GM12873 (cell line): ENCODE results near the gene CMIP.

Experiments
- TF ChIP-seq, protein P1 (sequence below): IDR thresholded peaks from 2 replicates; pipeline ENCODE4 v1.5.1; 2012; ENCODE audit warnings: low read depth, mild to moderate bottlenecking, moderate library complexity, low read length, control low read depth; ENCODE audit not compliant: insufficient read depth; ENCODE audit errors: missing control alignments

The CMIP gene

DNA sequence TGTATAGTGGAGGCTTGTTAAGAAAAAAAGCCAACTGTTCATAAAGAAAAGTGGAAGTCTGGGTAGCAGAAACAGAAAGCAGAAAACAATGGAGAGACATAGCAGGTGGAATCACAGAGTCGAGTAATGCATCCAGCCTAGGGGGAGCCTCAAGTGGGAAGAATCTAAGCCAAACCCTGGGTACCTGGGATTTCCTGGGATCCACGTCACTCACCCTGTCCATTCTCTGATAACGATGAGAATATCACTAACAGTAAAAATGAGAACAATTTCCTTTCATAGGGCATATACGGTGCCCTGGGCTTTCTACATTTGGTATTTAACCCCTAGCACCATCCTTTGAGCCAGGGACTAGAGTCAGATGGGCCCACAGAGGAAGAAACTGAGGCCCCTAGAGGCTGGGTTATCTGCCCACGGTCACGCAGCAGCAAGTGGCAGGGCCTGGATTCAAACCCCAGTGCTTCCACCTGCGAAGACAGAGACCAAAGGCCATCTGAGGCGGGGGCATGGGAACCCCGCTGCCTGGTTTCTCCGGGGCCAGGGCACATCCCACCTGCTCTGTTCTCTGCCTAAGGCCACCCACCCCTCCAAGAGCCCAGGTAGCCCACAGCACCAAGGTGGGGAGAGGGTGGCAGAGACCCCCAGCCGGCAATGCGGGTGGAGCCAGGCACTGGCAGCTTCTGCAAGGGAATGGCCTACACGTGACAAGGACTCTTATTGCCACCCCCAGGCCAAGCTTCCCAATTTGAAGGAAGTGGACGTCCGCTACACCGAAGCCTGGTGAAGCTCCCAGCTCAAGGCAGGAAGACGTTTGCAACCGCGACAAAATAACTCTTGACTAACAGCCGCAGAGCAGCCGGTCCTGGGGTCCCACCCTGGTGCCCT is 264.6 kb downstream of the CMIP start:
- TF ChIP-seq, protein P1, sequence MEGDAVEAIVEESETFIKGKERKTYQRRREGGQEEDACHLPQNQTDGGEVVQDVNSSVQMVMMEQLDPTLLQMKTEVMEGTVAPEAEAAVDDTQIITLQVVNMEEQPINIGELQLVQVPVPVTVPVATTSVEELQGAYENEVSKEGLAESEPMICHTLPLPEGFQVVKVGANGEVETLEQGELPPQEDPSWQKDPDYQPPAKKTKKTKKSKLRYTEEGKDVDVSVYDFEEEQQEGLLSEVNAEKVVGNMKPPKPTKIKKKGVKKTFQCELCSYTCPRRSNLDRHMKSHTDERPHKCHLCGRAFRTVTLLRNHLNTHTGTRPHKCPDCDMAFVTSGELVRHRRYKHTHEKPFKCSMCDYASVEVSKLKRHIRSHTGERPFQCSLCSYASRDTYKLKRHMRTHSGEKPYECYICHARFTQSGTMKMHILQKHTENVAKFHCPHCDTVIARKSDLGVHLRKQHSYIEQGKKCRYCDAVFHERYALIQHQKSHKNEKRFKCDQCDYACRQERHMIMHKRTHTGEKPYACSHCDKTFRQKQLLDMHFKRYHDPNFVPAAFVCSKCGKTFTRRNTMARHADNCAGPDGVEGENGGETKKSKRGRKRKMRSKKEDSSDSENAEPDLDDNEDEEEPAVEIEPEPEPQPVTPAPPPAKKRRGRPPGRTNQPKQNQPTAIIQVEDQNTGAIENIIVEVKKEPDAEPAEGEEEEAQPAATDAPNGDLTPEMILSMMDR, result no peak

DNA sequence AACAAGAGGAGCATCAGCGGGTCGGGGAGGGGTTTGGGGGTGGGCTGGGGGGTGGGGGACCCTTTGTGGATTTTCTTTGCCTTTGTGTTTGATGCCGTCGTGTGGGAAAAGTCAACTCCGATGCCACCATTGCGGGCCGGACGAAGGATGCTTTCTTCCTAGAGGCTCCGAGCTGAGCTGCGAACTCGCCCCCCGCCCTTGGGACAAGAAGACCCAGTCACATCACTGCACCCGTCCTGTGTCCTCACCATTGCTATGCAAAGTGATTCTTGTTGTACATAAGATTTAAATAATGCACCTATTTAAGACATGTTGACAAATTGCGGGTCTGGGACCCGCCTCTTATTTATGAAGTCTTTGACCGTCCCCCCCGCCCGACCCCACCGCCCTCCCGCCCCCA is 265.4 kb downstream of the CMIP start:
- TF ChIP-seq, protein P1, result no peak

DNA sequence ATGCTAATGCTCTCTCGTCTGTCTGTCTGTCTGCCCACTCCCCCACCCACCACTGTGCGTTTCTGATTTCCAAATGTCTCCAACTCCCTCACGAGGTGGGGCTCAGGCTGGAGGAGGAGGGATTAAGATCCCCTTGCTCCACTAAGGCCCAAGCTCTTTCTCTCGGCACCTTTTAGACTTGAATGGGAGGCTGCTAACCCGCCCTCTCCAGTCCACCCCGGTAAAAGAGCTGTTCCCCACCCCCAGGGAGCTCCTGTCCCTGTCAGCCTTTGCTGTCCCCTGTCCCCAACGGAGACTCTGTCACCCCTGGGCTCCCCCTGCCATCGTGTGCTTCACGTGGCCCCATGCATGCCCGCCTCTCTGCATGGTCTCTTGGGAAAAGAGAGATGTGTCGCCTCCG is 266.0 kb downstream of the CMIP start:
- TF ChIP-seq, protein P1, result no peak

DNA sequence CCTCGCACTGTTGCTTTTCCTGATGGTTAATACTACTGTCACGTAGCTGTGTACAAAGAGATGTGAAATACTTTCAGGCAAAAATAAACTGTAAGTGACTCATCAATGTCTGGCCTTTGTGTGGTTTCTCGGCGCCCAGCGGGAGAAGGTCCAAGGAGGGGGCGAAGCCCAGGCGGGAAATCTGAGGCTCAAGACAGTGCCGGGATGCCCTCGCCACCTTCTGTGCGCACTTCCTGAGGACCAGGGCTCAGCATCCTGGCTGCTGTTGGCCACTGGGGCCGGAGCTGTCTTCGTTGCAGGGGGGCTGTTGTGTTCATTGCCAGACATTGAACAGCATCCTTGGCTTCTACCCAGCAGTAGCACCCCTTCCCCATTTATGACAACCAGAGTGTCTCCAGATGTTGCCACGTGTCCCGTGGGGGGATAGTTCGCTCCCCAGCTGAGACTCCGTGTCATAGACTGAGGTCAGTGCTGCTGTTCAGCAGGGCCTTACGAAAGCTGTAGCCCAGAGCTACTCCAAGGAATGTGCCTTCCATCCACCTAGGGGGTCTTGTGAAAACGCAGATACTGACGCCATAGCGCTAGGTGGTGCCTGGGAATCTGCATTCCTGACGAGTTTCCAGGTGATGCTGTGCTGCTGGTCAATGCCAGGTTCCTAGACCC is 267.2 kb downstream of the CMIP start:
- TF ChIP-seq, protein P1, result no peak

DNA sequence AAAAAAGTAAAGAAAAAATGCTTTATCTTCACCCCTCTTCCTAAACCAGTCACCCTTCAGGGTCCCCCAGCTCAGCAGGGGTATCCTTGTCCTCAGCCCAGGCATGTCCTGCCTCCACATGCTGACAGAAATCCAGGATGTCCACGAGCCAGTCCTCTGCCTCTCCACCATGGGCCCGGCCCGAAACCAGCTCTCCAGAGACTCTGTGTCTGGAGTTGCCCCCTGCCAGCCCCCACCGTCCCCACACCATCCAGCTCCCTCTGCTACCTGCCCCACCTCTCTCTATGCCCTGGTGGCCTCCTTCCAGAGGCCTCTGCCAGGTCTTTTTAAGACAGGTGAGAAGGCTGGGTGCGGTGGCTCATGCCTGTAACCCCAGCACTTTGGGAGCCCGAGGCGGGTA is 268.1 kb downstream of the CMIP start:
- TF ChIP-seq, protein P1, result no peak

DNA sequence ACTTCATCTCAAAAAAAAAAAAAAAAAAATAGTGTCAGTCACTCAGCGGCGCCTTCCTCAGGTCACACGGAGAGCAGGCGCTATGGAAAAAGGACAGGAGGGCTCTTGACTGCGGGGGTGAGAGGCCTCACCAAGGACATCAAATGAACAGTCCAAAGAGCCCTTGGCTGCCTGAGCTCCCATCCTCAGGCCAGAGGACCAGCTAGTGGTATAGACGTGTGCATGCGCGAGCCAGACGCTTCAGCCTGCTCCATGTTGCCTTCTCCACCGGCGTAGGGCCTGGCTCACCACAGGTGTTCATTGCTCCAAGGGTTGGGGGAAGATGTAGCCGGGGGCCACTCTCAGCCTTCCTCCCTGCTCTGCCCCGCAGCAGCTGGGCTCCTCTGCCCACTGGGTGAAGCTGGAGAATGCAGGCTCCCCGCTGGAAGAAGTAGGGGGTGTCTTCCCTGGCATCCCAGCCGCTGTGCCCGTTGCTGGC is 268.7 kb downstream of the CMIP start:
- TF ChIP-seq, protein P1, result no peak

DNA sequence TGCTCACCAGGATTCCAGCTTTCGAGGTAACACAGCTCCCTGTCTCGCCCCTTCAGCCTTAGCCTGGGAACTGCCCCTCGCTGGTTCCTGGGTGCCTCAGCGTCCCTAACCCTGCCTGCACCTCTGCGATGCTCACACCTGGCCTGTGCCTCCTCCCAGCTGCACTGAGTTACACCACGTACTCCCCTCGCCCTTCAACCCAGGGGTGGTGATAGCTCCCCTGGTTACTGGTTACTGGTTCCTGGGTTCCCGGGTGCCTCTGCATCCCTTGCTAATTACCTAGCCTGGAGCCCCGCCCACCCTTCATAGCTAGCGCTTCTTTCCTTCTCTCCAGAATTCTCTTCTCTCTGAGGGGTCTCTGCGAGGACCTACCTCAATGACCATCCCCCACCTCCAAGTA is 269.2 kb downstream of the CMIP start:
- TF ChIP-seq, protein P1, result no peak
